HG02588 (cell line): Measurements from ENCODE around the gene SLC35A4.
A peak's percentile ranks its signal among the peaks of the same experiment; 100 is the strongest.

ENCODE experiments used
- ATAC-seq: cut with Tn5 transposase; IDR thresholded peaks from one replicate; pipeline ENCODE4 v1.9.1; 2021; ENCODE audit warnings: mild to moderate bottlenecking, moderate library complexity; ENCODE audit not compliant: unreplicated experiment

SLC35A4 gene

DNA sequence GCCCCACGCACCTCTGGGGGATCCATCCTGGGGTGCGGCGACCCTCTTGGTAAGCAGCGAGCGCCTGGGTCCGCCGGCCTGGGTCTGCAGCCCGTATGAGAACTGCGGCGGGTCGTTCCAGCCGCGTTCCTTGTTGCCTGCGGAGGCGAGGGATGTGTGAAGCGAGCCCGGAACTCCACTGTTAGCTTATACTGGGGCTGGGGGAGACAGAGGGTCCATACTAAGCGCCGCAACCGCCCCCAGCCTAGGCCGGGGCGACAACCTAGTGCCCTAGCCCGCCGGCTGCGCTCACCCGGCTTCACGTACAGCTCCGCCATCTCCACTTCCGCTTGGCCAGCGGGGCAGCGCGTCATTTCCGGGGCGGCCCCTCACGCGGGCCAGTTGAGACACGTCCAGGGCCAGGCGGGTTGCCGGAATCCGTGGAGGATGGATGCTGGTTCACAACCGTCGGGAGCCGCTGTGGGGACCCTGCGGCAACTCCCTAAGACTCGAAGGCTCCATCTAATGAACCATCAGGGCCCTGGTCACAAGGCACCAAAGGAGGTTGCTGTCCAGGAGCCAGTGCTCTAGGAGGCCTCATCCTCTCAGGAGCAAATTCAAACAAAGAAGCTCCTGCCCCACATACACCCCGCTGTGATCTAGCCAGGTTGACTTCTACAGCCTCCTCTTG, 7.4 kb upstream of the SLC35A4 start, which contains the start of gene SRA1:
Gene SRA1 (minus strand): TSS at position 338 of the 670 bp plus-strand sequence. CDS start 21 bp downstream, at position 317.
- peak; percentile 94 for ATAC-seq

GRCh38 chr5:140557965-140558364, 6.7 kb upstream of the SLC35A4 start:
- ATAC-seq: no peak

DNA sequence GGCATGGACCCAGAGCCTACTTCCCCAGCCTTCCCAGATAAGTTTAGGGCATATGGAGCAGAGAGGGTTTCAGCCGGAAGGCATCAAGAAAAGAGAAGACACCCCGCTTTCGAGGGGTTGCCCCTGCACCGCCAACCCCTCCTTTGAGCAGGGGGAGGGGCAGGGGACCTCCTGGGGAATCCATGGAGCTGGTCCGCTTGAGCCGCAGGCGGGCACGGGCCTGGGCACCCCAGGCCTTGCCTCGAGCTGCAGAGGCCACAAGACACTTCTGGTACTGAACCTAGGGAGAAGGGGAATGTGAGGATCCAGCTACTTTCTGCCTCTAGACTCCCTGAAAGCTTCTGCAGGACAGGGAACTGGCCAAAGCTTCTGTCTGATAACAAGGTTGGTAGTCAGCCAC, 6.1 kb upstream of the SLC35A4 start:
- no peak for ATAC-seq

DNA sequence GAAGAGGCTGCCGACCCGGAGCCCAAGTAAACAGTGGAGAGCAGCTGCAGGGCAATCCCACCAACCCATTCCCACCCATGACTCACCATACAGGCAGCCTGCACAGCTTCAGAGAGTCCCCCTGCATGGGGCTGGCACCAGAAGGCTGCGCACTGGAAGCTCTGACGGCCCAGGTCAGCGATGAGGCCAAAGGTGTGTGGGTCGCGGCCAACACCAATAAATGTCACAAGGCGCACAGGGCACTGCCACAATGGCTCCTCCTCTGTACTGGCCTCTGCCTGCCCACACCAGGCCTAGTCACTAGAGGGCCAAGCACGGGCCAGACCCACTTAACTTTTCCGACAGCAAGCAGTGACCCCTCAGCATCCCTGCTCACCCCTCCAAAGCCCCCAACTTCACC, 4.4 kb upstream of the SLC35A4 start:
- no peak for ATAC-seq

DNA sequence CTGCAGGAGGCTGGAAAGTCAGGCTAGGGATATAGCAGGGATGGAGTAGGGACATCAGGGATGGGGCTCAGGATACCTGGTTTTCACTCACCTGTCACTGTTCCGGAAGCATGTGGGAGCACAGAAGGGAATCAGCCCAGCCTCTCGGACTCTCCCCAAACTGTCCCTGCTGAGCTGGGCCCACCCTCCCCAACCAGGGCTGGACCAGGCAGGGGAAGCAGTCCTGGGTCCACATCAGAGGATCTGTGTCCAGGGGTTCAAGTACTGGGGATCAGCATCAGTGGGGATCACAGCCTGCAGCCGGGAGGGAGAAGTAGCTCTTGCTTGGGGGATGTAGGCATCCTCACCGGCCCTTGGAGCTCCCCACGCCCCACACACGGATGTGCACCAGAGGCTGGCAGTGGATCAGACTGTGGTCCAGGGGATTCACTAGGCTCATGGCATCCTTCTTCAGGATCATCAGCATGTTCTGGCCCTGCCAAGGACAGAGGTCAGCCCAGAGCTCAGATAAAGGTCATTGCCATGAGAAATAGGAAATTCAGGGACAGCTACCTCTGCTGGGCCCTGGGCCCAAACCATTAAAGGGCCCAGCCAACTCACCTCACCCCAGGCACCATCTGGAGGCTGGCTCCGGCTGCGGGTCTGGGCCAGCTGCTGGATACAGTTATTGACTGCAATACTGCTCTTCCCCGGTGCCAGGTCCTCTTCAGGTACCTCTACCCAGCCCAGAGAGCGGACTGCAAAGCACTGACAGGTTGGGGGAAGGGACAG, 2.7 kb upstream of the SLC35A4 start:
- ATAC-seq: no peak

DNA sequence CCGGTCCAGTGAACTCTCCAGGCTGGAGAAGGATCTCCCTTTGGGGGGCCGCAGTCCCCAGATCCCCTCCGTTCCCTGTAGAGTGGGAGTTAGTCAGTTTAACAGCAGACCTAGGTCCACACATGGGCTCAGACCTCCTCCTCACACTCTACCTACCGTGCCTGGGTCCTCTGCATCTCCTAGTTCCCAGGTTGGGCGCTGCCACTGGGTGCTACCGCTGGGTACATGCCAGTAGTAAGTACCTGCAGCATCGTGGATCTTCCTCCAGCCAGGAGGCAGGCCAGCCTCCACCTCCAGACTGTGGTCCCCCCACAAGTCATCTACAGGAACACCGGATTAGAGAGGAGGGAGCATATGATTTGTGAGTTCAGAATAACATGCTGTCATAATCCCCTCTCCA, 1.0 kb upstream of the SLC35A4 start:
- ATAC-seq: no peak

GRCh38 chr5:140565024-140565779, 574 bp downstream of the SLC35A4 start:
- ATAC-seq: no peak

GRCh38 chr5:140565780-140566095, 1.1 kb downstream of the SLC35A4 start:
- ATAC-seq: no peak

DNA sequence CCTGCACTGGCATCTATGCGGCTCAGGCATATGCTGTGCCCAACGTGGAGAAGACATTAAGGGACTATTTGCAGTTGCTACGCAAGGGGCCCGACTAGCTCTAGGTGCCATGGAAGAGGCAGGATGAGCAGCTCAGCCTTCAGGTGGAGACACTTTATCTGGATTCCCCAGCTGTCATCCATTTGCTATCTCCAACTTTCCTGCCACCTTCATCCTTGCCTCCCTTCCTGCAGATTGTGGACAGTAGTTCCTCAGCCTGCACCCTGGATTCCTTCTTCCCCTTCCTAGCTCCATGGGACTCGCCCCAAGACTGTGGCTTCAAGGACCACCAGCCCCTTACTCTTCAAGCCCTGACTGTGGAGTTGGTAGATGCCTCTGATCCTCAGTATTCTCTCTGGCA, 2.0 kb downstream of the SLC35A4 start:
- no peak for ATAC-seq

- ATAC-seq: no peak
Observed at GRCh38 chr5:140567136-140567818, 2.6 kb downstream of the SLC35A4 start.

DNA sequence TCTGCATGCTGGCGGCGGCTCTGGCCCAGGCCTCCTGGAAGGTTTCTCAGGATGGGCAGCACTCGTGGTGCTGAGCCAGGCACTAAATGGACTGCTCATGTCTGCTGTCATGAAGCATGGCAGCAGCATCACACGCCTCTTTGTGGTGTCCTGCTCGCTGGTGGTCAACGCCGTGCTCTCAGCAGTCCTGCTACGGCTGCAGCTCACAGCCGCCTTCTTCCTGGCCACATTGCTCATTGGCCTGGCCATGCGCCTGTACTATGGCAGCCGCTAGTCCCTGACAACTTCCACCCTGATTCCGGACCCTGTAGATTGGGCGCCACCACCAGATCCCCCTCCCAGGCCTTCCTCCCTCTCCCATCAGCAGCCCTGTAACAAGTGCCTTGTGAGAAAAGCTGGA, 3.2 kb downstream of the SLC35A4 start:
- ATAC-seq: no peak

GRCh38 chr5:140568443-140569063, 3.9 kb downstream of the SLC35A4 start:
- no peak for ATAC-seq

DNA sequence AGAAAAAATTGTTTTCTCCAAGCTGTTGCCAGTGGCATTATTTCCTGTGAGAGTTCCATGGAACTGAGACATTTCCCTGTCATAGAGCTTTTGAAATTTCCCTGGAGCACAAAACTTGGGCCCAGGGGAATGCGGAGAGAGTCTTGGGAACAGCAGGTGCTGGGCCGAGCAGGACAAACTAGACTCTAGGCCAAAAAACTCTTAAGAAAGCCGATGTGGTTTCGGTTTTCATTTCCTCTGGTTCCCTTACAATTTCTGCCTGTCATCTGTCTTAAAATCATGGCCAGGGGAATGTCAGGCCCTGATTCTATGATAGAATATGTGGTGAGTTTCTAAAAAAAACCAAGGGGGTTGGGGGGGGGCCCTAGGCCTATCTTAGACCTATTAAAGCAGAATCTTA, 4.6 kb downstream of the SLC35A4 start:
- ATAC-seq: no peak

DNA sequence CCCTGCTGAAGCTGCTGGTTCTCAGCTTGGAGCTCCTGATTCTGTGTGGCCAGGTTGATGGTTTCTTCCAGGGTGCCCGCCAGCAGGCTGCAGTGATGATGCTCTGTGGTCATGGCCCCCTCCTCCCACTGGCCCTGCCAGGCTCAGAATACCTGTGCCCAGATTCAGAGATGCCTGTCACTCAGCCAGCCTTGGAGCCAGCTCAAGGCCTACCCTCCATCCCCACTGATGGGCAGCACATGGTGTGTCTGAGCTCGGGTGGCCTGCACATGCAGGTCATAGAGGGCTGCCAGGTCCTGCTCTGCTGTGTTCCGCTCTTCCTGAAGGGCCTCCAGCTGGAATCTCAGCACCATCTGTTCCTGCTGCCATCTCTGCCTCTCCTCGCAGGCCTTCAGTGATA, 5.4 kb downstream of the SLC35A4 start:
- ATAC-seq: no peak

DNA sequence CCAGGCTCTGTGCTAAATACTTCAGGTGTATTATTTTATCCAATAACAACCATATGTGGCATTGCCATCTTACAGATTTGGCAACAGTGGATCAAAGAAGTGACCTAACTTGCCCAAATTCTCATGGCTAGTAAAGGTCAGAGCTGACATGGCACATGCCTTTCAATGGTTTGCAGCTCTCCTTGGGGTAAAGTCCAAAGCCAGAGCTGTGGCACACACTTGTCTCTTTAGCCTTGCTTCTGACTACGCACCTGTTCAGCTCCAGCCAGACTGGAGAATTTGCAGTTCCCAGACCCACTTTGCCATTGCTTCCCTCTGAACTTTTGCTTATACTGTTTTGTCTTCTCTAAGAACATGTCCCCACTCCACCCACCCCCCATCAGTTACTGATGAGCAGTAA, 5.9 kb downstream of the SLC35A4 start:
- ATAC-seq: no peak

DNA sequence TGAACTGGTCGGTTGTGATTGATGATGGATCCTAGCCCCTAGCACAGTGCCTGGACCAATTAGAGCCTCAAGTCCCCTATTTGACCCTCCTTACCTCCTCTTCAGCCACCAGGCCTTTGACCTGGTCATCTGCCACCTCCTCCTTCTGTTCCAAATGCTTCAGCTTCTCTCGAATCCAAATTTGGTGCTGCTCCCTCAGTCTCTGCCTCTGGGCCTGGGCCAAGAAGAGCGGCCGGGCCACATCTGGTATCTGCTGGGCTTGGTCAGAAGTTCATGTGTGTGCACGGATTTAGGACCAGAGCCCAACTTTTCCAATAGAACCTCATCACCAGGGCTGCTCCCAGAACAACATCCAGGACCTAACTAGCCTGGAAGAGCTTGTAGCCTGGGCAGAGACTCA, 6.5 kb downstream of the SLC35A4 start:
- no peak for ATAC-seq

DNA sequence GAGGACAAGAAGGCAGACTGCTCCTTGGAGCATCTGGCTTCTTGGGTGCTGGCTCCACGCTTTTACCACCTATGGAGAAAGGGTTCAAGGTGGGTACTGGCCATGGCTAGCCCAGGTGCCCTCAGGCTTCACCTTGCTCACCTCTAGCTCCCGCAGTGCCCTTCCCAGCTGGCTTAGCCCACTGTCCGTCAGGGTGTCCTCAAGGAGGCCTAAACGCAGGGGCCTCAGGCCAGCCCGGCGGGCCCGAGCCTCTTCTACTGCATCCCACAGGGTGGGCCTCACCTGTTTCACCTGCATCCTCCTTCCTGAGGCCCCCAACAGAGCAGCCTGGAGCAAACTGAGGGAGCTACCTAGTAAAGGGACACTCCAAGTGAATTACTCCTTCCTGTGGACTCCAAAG, 9.1 kb downstream of the SLC35A4 start:
- no peak for ATAC-seq

GRCh38 chr5:140574165-140574564, 9.5 kb downstream of the SLC35A4 start:
- no peak for ATAC-seq

- ATAC-seq: no peak
Observed at GRCh38 chr5:140575309-140575708, 10.7 kb downstream of the SLC35A4 start.

- ATAC-seq: no peak
Observed at GRCh38 chr5:140576776-140577201, 12.2 kb downstream of the SLC35A4 start.
